ENCODE measurements around the gene CCDC71.

GRCh38 chr3:49120096-49120437, 46.1 kb downstream of the CCDC71 start:
- TF ChIP-seq CTCF (IDR thresholded peaks at IDR 0.05; ENCODE audit: poor library complexity) (no peak), EZH2 (IDR thresholded peaks at IDR 0.05; ENCODE audit: borderline replicate concordance) (no peak)

All from hepatocyte (in vitro differentiated cells).